GM21576 (cell line): ENCODE results near the gene CD1D.
"Not testable (repeated sequence)": the region's sequence is repeated elsewhere in the genome, so short reads cannot be mapped to it uniquely, and the experiment has no call there.

Source experiments
- ATAC-seq: cut with Tn5 transposase; IDR thresholded peaks from one replicate; pipeline ENCODE4 v1.9.1; 2021; ENCODE audit warnings: mild to moderate bottlenecking, moderate library complexity; ENCODE audit not compliant: unreplicated experiment

CD1D gene

GRCh38 chr1:158175915-158176314 lies 4.8 kb upstream of the CD1D start:
- not testable (repeated sequence) for ATAC-seq

- ATAC-seq: no peak
Measured at GRCh38 chr1:158176399-158176798, 4.3 kb upstream of the CD1D start.

GRCh38 chr1:158176849-158177699 lies 3.6 kb upstream of the CD1D start:
- not testable (repeated sequence) for ATAC-seq

DNA sequence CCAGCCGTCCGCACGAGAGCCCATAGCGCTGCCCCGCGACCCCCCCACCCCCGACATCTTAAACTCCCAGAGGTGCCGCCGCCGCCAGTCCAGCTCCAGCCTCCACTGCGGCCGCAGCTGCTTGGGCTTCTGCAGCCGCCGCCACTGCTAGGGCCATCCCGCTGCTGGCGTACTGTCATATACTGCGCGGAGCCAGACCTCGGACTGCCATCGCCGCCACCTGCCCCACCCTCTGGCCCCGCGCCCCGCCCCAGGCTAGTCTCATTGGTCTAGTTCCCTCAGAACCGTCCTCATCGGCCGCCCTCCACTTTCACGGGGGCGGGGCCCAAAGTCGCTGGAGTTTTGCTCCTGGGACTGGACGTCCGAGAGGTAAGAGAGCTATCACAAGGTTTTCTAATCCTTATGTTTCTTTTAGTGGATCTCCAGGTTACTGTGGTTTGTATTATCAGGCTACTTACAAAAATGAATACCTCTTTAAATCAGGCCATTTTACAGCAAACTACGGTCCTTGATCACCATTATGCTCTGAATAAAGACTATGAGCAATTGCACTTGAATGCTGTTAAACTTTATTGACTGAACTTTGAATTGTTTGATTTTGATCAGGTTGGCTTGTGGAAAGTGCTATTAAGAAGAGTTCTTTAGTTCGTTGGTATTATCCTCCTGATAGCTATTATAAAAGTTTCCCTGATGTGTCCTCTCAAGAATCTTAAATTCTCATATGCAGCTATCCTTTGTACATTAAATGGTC lies 2.8 kb upstream of the CD1D start:
- no peak for ATAC-seq

GRCh38 chr1:158179301-158180041 lies 1.2 kb upstream of the CD1D start:
- peak; percentile 90 for ATAC-seq

DNA sequence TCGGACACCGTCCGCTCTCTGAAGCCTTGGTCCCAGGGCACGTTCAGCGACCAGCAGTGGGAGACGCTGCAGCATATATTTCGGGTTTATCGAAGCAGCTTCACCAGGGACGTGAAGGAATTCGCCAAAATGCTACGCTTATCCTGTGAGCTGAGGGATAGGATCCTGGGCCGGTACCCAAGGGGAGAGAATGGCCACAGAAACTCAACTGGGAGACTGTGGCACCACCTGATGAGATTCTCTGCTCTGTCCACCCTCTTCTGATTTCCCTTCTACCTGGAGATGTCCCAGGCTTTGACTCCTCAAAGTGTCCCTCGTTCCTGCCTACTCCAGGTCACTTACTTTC lies 855 bp downstream of the CD1D start:
- ATAC-seq: no peak

DNA sequence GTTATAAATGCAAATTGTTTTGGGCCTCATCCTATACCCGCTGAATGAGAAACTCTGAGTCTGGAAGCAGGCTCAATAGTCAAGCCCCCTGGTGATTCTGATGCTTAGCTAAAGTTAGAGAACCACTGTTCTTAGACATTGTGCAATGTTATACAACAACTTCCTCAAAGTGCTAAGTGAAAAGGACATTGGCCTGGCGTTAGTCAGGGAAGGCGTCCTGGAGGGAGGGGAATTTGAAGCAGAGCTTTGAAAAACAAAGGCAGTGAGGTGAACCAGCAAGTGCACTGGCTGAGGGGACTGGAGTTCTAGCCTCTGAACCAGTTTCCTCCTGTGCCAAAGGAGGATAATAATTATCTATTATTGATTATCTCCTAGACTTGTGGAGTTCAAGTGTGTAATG lies 5.1 kb downstream of the CD1D start:
- ATAC-seq: no peak

DNA sequence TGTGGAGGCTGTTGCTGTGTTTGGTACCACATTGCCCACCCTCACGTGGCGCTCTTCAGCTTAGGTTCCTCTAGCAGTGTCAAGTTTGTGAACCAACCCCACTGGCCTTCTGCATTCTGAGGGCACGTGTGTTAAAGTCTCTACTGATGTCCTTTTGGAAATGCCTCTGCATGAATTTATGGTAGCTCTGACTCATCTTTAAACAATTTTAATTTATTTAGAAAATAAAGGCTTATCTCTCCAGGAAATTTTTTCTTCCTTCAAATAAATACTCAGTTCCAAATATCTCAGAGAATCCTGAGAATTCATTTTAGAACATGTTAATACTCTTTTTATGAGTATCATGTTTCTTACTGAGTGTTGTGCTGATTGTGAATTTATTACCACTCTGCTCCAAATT lies 5.5 kb downstream of the CD1D start:
- ATAC-seq: no peak

GRCh38 chr1:158188611-158189010 lies 7.9 kb downstream of the CD1D start:
- no peak for ATAC-seq

GRCh38 chr1:158189624-158190023 lies 8.9 kb downstream of the CD1D start:
- no peak for ATAC-seq

GRCh38 chr1:158191299-158191698 lies 10.6 kb downstream of the CD1D start:
- no peak for ATAC-seq

- ATAC-seq: no peak
Measured at GRCh38 chr1:158196461-158196860, 15.8 kb downstream of the CD1D start.

- ATAC-seq: no peak
Measured at GRCh38 chr1:158199849-158200248, 19.2 kb downstream of the CD1D start.

- no peak for ATAC-seq
Measured at GRCh38 chr1:158200527-158200926, 19.8 kb downstream of the CD1D start.

DNA sequence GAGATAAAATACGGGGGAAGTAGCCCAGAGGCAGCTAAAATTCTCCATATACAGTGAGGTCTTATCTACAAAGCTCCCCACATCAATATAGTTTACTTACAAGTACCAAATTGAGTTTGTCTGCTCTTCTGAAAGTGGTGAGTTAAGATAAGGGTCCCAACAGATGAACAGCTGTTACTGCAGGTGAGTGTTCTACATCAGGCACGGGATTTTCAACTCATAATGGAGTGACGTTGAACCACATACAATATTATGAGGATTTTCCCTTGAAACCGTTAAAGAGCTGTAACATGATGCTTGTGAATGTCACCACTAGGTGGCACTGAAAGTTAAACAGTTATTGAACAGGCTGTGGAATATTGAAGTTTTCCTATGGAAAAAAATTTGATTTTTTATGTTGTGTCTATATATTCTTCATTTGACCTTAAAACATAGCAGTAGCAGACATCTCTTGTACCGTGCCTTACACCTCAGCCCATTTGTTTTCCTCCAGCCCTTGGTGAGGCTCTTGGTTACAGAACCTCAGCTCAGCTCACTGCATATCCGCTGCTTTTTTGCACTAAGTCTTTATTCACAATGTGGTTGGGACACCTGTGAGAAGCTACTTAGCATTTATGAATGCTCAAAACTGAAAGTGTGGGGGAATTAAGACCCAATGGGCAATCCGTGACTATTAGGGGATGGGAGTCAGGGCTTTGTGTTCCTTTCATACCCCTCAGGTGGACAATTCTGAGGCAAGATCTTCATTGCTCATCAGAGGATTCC lies 23.2 kb downstream of the CD1D start:
- peak; percentile 47 for ATAC-seq

- ATAC-seq: no peak
Measured at GRCh38 chr1:158204458-158204827, 23.7 kb downstream of the CD1D start.

GRCh38 chr1:158208586-158209116 lies 28.0 kb downstream of the CD1D start:
- ATAC-seq: no peak

DNA sequence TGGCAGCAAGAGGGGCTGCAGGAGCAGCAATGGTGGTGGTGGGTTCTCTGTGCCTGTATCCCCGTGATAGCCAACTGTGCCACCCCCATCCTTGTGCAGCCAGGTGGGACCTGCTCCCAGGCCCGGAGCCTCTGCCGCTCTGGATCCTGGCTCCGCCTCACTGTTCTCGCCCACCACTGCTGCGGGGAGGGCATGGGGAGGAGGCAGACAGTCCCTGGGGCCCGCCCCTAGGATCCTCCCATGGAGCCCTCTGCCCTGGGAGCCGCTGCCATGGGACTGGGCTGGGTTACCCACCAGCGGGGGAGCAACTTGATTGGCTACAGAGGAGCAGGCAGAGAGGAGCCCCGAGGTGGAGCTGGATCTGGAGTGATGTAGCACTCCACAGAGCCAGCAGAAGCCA lies 31.6 kb downstream of the CD1D start:
- ATAC-seq: no peak

- not testable (repeated sequence) for ATAC-seq
Measured at GRCh38 chr1:158223445-158223844, 42.8 kb downstream of the CD1D start.

GRCh38 chr1:158227904-158228623 lies 47.4 kb downstream of the CD1D start:
- ATAC-seq: no peak
